HEK293 (cell line): ENCODE data around the gene DDX46.
"Not testable (repeated sequence)": the region's sequence is repeated elsewhere in the genome, so short reads cannot be mapped to it uniquely, and the experiment has no call there.

ENCODE experiments used
- CTCF ChIA-PET: fragments of 350-600 bp; formaldehyde crosslinking; extraction: SDS; loops from one replicate; lab custom pipeline; 2021; ENCODE audit warnings: antibody characterized with exemption; lab: Yijun Ruan, JAX
- POLR2A ChIA-PET: fragments of 300-600 bp; formaldehyde crosslinking; extraction: SDS; loops from one replicate; lab custom pipeline; 2020; ENCODE audit warnings: antibody characterized with exemption, inconsistent platforms; lab: Yijun Ruan, JAX
- H3K27ac ChIP-seq: fragments of 200-500 bp; sonication (Bioruptor generic); 2 replicates; pipeline ENCODE4 v1.5.1; 2014; ENCODE audit warnings: low read depth, low read length, control low read depth, inconsistent platforms; ENCODE audit errors: extremely low read depth
- H3K36me3 ChIP-seq, 2 experiments: fragments of 200-500 bp in 1 of 2; sonication (Bioruptor generic) in 1 of 2; 1 replicate in 1 of 2; 2 replicates in 1 of 2; pipeline ENCODE4 v1.5.1; 2014 to 2017; ENCODE audit warnings: inconsistent platforms in 2 of 2, low read length in 2 of 2; ENCODE audit not compliant: control insufficient read depth in 2 of 2, insufficient read depth in 1 of 2
- H3K4me1 ChIP-seq: fragments of 200-500 bp; sonication (Bioruptor generic); 2 replicates; pipeline ENCODE4 v1.5.1; 2014; ENCODE audit warnings: mild to moderate bottlenecking, low read length, inconsistent platforms; ENCODE audit not compliant: control insufficient read depth, insufficient read depth
- H3K4me3 ChIP-seq: 2 replicates; pipeline ENCODE4 v1.5.1; 2011; ENCODE audit warnings: low read depth, mild to moderate bottlenecking, control low read depth, low read length, moderate library complexity
- H3K9me3 ChIP-seq: fragments of 200-500 bp; sonication (Bioruptor generic); 2 replicates; pipeline ENCODE4 v1.5.1; 2014; ENCODE audit warnings: low read depth, low read length, inconsistent platforms; ENCODE audit not compliant: control insufficient read depth, insufficient read depth
- BCL11B ChIP-seq: fragments of 450-650 bp; formaldehyde crosslinking; IDR thresholded peaks from 2 replicates; pipeline ENCODE4 v1.5.1; 2016; ENCODE audit warnings: low read depth, missing biosample characterization, missing genetic modification characterization
- GFI1B ChIP-seq: fragments of 450-650 bp; formaldehyde crosslinking; IDR thresholded peaks from 2 replicates; pipeline ENCODE4 v1.5.1; 2016; ENCODE audit warnings: missing biosample characterization, missing genetic modification characterization
- GLIS1 ChIP-seq: fragments of 450-650 bp; formaldehyde crosslinking; IDR thresholded peaks from 2 replicates; pipeline ENCODE4 v1.5.1; 2016; ENCODE audit warnings: missing biosample characterization, missing genetic modification characterization
- IKZF3 ChIP-seq: fragments of 450-650 bp; IDR thresholded peaks from 2 replicates; pipeline ENCODE4 v1.5.0; 2018; ENCODE audit warnings: missing biosample characterization, mild to moderate bottlenecking, missing genetic modification characterization, moderate library complexity
- KLF10 ChIP-seq: fragments of 450-650 bp; IDR thresholded peaks from 2 replicates; pipeline ENCODE4 v1.5.1; 2018; ENCODE audit warnings: missing biosample characterization, mild to moderate bottlenecking, missing genetic modification characterization
- SP3 ChIP-seq: fragments of 450-650 bp; formaldehyde crosslinking; IDR thresholded peaks from 2 replicates; pipeline ENCODE4 v1.5.1; 2016; ENCODE audit warnings: missing biosample characterization, missing genetic modification characterization
- YY1 ChIP-seq: fragments of 450-650 bp; formaldehyde crosslinking; IDR thresholded peaks from 2 replicates; pipeline ENCODE4 v1.5.1; 2018; ENCODE audit warnings: missing biosample characterization, missing genetic modification characterization
- ZBTB48 ChIP-seq: fragments of 450-650 bp; formaldehyde crosslinking; IDR thresholded peaks from 2 replicates; pipeline ENCODE4 v1.5.1; 2016; ENCODE audit warnings: missing biosample characterization, missing genetic modification characterization
- ZNF121 ChIP-seq: fragments of 450-650 bp; formaldehyde crosslinking; IDR thresholded peaks from 2 replicates; pipeline ENCODE4 v1.5.1; 2016; ENCODE audit warnings: missing biosample characterization, missing genetic modification characterization
- ZNF140 ChIP-seq: fragments of 450-650 bp; formaldehyde crosslinking; IDR thresholded peaks from 2 replicates; pipeline ENCODE4 v1.5.1; 2016; ENCODE audit warnings: missing biosample characterization, missing genetic modification characterization
- ZNF169 ChIP-seq: fragments of 450-650 bp; formaldehyde crosslinking; IDR thresholded peaks from 2 replicates; pipeline ENCODE4 v1.5.1; 2016; ENCODE audit warnings: missing biosample characterization, missing genetic modification characterization
- ZNF18 ChIP-seq: fragments of 450-650 bp; formaldehyde crosslinking; IDR thresholded peaks from 2 replicates; pipeline ENCODE4 v1.5.1; 2016; ENCODE audit warnings: missing biosample characterization, missing genetic modification characterization
- ZNF311 ChIP-seq: fragments of 450-650 bp; formaldehyde crosslinking; IDR thresholded peaks from 2 replicates; pipeline ENCODE4 v1.5.1; 2017; ENCODE audit warnings: missing biosample characterization, missing genetic modification characterization, borderline replicate concordance
- ZNF362 ChIP-seq: fragments of 450-650 bp; formaldehyde crosslinking; IDR thresholded peaks from 2 replicates; pipeline ENCODE4 v1.5.1; 2016; ENCODE audit warnings: missing biosample characterization, missing genetic modification characterization
- ZNF433 ChIP-seq: fragments of 450-650 bp; formaldehyde crosslinking; IDR thresholded peaks from 2 replicates; pipeline ENCODE4 v1.5.1; 2016; ENCODE audit warnings: missing biosample characterization, missing genetic modification characterization, low read depth
- ZNF639 ChIP-seq: fragments of 450-650 bp; formaldehyde crosslinking; IDR thresholded peaks from 2 replicates; pipeline ENCODE4 v1.5.1; 2016; ENCODE audit warnings: missing biosample characterization, missing genetic modification characterization
- ZNF654 ChIP-seq: fragments of 450-650 bp; formaldehyde crosslinking; IDR thresholded peaks from 2 replicates; pipeline ENCODE4 v1.5.1; 2016; ENCODE audit warnings: low read depth, missing biosample characterization, missing genetic modification characterization
- ZNF660 ChIP-seq: fragments of 450-650 bp; IDR thresholded peaks from 2 replicates; pipeline ENCODE4 v1.5.1; 2018; ENCODE audit warnings: missing biosample characterization, mild to moderate bottlenecking, missing genetic modification characterization
- ZNF777 ChIP-seq: fragments of 450-650 bp; formaldehyde crosslinking; IDR thresholded peaks from 2 replicates; pipeline ENCODE4 v1.5.1; 2017; ENCODE audit warnings: missing biosample characterization, missing genetic modification characterization, borderline replicate concordance
- TF ChIP-seq, protein P1 (sequence below): fragments of 450-650 bp; formaldehyde crosslinking; IDR thresholded peaks from 2 replicates; pipeline ENCODE4 v1.5.1; 2016; ENCODE audit warnings: missing biosample characterization, missing genetic modification characterization
- TF ChIP-seq, protein P2 (sequence below): fragments of 450-650 bp; formaldehyde crosslinking; IDR thresholded peaks from 2 replicates; pipeline ENCODE4 v1.5.1; 2016; ENCODE audit warnings: missing biosample characterization, missing genetic modification characterization
- TF ChIP-seq, protein P3 (sequence below): fragments of 450-650 bp; formaldehyde crosslinking; IDR thresholded peaks from 2 replicates; pipeline ENCODE4 v1.5.1; 2016; ENCODE audit warnings: missing biosample characterization, missing genetic modification characterization

The DDX46 gene

DNA sequence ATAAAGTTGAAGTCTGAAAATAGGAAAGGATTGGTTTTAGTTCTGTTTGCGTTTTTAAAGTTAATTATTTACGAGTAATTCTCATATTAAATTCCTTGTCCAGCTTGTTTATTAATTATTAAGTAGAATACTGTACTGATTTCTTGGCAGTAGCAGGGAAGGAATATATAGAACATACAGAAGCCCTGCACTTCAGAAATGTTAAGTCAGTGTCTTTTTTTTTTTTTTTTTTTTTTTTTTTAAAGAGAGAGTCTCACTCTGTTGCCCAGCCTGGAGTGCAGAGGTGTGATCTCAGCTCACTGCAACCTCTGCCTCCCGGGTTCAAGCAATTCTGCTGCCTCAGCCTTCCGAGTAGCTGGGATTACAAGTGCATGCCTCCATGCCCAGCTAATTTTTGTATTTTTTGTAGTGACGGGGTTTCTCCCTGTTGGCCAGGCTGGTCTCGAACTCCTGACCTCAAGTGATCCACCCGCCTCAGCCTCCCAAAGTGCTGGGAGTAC is 90.9 kb downstream of the DDX46 start:
- not testable (repeated sequence) for H3K9me3 ChIP-seq, H3K27ac ChIP-seq, H3K4me3 ChIP-seq
- TF ChIP-seq ZNF18 (tag by site-specific recombination), result 0 out of 2 replicates have a peak, but pooled peaks have one; percentile 15
- TF ChIP-seq ZNF121, result peak; percentile 77; the same call in 1 of the 2 replicates
- peak; percentile 88 for TF ChIP-seq ZNF362 (tag by site-specific recombination)
- H3K36me3 ChIP-seq, result peaks cover 26 to 28% of the 10 kb centered on the region in 2 experiments
- ChIA-PET POLR2A (interaction anchor here (0.6 to 1.2 kb wide), 5 partner anchors 13 to 55 kb away, joined by 3 to 6 read pairs (median 5); partner anchors contain the start of gene PCBD2), CTCF (interaction anchor here (0.9 to 1.4 kb wide), 4 partner anchors 8 to 55 kb away, joined by 3 to 4 read pairs (median 3); partner anchors contain the start of gene PCBD2)
- H3K4me1 ChIP-seq, result peaks cover 11% of the 10 kb centered on the region; the same call in 1 of the 2 replicates

- Histone ChIP-seq H3K36me3 (peaks cover 44 to 45% of the 10 kb centered on the region in 2 experiments), H3K4me3 (no peak overlapping the region), H3K9me3 (no peaks in the 10 kb centered on the region), H3K27ac (0 out of 2 replicates have a peak overlapping the region, but pooled peaks have one; percentile 4), H3K4me1 (peaks cover 11% of the 10 kb centered on the region; the same call in 1 of the 2 replicates)
- ChIA-PET CTCF (interaction anchor here (0.5 to 1.8 kb wide), 10 partner anchors 9 to 100 kb away, joined by 3 to 16 read pairs (median 4); no protein-coding TSS in a partner anchor), POLR2A (interaction anchor here (0.9 to 1.2 kb wide), 2 partner anchors 11 to 53 kb away, joined by 3 to 4 read pairs; no protein-coding TSS in a partner anchor)
- TF ChIP-seq IKZF3 (peak; percentile 76), ZNF140 (tag by site-specific recombination) (no peak), ZNF169 (tag by site-specific recombination) (no peak), YY1 (no peak), ZNF777 (tag by site-specific recombination) (no peak), GFI1B (tag by site-specific recombination) (no peak), ZNF311 (tag by site-specific recombination) (no peak), ZNF660 (0 out of 2 replicates have a peak, but pooled peaks have one; percentile 25), BCL11B (no peak), ZNF639 (tag by site-specific recombination) (no peak), ZBTB48 (tag by site-specific recombination) (peak; percentile 50; the same call in 1 of the 2 replicates), SP3 (no peak), ZNF654 (peak; percentile 52), ZNF433 (tag by site-specific recombination) (no peak), GLIS1 (tag by site-specific recombination) (peak; percentile 66), KLF10 (tag by site-specific recombination) (0 out of 2 replicates have a peak, but pooled peaks have one; percentile 44)
- TF ChIP-seq, protein P1, sequence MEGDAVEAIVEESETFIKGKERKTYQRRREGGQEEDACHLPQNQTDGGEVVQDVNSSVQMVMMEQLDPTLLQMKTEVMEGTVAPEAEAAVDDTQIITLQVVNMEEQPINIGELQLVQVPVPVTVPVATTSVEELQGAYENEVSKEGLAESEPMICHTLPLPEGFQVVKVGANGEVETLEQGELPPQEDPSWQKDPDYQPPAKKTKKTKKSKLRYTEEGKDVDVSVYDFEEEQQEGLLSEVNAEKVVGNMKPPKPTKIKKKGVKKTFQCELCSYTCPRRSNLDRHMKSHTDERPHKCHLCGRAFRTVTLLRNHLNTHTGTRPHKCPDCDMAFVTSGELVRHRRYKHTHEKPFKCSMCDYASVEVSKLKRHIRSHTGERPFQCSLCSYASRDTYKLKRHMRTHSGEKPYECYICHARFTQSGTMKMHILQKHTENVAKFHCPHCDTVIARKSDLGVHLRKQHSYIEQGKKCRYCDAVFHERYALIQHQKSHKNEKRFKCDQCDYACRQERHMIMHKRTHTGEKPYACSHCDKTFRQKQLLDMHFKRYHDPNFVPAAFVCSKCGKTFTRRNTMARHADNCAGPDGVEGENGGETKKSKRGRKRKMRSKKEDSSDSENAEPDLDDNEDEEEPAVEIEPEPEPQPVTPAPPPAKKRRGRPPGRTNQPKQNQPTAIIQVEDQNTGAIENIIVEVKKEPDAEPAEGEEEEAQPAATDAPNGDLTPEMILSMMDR (tag by site-specific recombination), result peak; percentile 35; the same call in 1 of the 2 replicates
- TF ChIP-seq, protein P2, sequence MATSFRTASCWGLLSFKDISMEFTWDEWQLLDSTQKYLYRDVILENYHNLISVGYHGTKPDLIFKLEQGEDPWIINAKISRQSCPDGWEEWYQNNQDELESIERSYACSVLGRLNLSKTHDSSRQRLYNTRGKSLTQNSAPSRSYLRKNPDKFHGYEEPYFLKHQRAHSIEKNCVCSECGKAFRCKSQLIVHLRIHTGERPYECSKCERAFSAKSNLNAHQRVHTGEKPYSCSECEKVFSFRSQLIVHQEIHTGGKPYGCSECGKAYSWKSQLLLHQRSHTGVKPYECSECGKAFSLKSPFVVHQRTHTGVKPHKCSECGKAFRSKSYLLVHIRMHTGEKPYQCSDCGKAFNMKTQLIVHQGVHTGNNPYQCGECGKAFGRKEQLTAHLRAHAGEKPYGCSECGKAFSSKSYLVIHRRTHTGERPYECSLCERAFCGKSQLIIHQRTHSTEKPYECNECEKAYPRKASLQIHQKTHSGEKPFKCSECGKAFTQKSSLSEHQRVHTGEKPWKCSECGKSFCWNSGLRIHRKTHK, result no peak
- TF ChIP-seq, protein P3, sequence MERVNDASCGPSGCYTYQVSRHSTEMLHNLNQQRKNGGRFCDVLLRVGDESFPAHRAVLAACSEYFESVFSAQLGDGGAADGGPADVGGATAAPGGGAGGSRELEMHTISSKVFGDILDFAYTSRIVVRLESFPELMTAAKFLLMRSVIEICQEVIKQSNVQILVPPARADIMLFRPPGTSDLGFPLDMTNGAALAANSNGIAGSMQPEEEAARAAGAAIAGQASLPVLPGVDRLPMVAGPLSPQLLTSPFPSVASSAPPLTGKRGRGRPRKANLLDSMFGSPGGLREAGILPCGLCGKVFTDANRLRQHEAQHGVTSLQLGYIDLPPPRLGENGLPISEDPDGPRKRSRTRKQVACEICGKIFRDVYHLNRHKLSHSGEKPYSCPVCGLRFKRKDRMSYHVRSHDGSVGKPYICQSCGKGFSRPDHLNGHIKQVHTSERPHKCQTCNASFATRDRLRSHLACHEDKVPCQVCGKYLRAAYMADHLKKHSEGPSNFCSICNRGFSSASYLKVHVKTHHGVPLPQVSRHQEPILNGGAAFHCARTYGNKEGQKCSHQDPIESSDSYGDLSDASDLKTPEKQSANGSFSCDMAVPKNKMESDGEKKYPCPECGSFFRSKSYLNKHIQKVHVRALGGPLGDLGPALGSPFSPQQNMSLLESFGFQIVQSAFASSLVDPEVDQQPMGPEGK (tag by site-specific recombination), result peak; percentile 60; the same call in 1 of the 2 replicates
These were observed 92.8 kb downstream of the DDX46 start for GRCh38 chr5:134851307-134851923.
